ENCODE results near the gene FAM20B. TPM values are rescaled to one million over a fixed set of nuclear protein-coding genes. Genes with fewer than 3 reads are reported as not detected.

The FAM20B gene
- total RNA-seq, 1 donor from 2014 or later, result 37.3 TPM

- no peak for DNase-seq (ENCODE audit: low spot score)
- no peak for TF ChIP-seq CTCF (IDR thresholded peaks at IDR 0.05)
- peaks cover 18% of the 10 kb centered on the region for H3K4me1 Mint-ChIP-seq (ENCODE audit: low read depth)
- H3K36me3 Mint-ChIP-seq (ENCODE audit: low read depth), result peaks cover 11% of the 10 kb centered on the region
- no peak overlapping the region for H3K4me3 Mint-ChIP-seq (ENCODE audit: unreplicated experiment)
- peaks cover 4% of the 10 kb centered on the region for H3K9me3 Mint-ChIP-seq (ENCODE audit: low read depth)
- H3K27ac Mint-ChIP-seq (ENCODE audit: unreplicated experiment), result peak overlapping the region; percentile 79
- H3K27me3 Mint-ChIP-seq (ENCODE audit: low read depth), result no peaks in the 10 kb centered on the region
Observed at GRCh38 chr1:179058487-179059483, 33.1 kb downstream of the FAM20B start.

GRCh38 chr1:179061360-179062282 lies 35.9 kb downstream of the FAM20B start:
- H3K36me3 Mint-ChIP-seq (ENCODE audit: low read depth), result peaks cover 17% of the 10 kb centered on the region
- peaks cover 2% of the 10 kb centered on the region for H3K9me3 Mint-ChIP-seq (ENCODE audit: low read depth)
- no peak overlapping the region for H3K27ac Mint-ChIP-seq (ENCODE audit: unreplicated experiment)
- no peak for DNase-seq (ENCODE audit: low spot score)
- H3K4me1 Mint-ChIP-seq (ENCODE audit: low read depth), result peaks cover 18% of the 10 kb centered on the region
- no peaks in the 10 kb centered on the region for H3K27me3 Mint-ChIP-seq (ENCODE audit: low read depth)
- TF ChIP-seq CTCF (IDR thresholded peaks at IDR 0.05), result no peak
- H3K4me3 Mint-ChIP-seq (ENCODE audit: unreplicated experiment), result no peak overlapping the region

- Mint-ChIP-seq H3K9me3 (ENCODE audit: low read depth) (no peaks in the 10 kb centered on the region), H3K4me3 (ENCODE audit: unreplicated experiment) (no peak overlapping the region), H3K27me3 (ENCODE audit: low read depth) (no peaks in the 10 kb centered on the region), H3K4me1 (ENCODE audit: low read depth) (no peaks in the 10 kb centered on the region), H3K36me3 (ENCODE audit: low read depth) (peaks cover 16% of the 10 kb centered on the region), H3K27ac (ENCODE audit: unreplicated experiment) (no peak overlapping the region)
- no peak for DNase-seq (ENCODE audit: low spot score)
- TF ChIP-seq CTCF (IDR thresholded peaks at IDR 0.05), result no peak
Observed at GRCh38 chr1:179066471-179066870, 40.8 kb downstream of the FAM20B start.

- TF ChIP-seq CTCF (IDR thresholded peaks at IDR 0.05), result no peak
- no peak overlapping the region for H3K27ac Mint-ChIP-seq (ENCODE audit: unreplicated experiment)
- peaks cover 4% of the 10 kb centered on the region for H3K36me3 Mint-ChIP-seq (ENCODE audit: low read depth)
- no peak for DNase-seq (ENCODE audit: low spot score)
- no peaks in the 10 kb centered on the region for H3K27me3 Mint-ChIP-seq (ENCODE audit: low read depth)
- peaks cover 14% of the 10 kb centered on the region for H3K4me1 Mint-ChIP-seq (ENCODE audit: low read depth)
- H3K9me3 Mint-ChIP-seq (ENCODE audit: low read depth), result no peaks in the 10 kb centered on the region
- H3K4me3 Mint-ChIP-seq (ENCODE audit: unreplicated experiment), result no peak overlapping the region
Observed at GRCh38 chr1:179077396-179077795, 51.7 kb downstream of the FAM20B start.

Measured in chondrocyte (in vitro differentiated cells).